ENCODE measurements around the gene GATB. TPM values are rescaled to one million over a fixed set of nuclear protein-coding genes. Genes with fewer than 3 reads are reported as not detected.

GATB gene
- total RNA-seq, 1 experiment from 2014 or later: 21.2 TPM

DNA sequence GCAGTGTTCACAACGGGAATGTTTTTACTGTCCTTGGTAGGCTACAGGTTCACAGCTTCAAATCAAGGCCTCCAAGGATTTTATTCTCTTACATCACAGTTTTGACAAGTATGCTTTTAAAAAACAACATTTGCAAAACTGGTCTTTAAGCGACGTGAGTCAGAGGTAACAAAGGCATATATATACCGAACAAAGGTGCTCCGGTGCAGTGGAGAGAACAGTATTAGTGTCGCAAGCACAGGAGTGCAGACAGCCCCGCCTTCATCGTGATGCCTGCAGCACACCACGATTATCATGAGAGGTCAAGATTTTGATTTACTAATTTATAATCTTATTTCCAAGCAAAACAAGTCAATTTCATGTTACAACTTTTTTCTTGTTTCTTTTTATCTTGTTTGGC is 90.8 kb downstream of the GATB start:
- no peak overlapping the region for H4K91ac ChIP-seq (ENCODE audit: insufficient read length, low read depth, low read length)
- H4K8ac ChIP-seq (replicated peaks; ENCODE audit: insufficient read length, low read depth, low read length): no peak overlapping the region
- no peak overlapping the region for H4K5ac ChIP-seq (ENCODE audit: insufficient read length, low read depth, low read length)
- H3T11ph ChIP-seq (ENCODE audit: low read length): no peak overlapping the region
- no peak overlapping the region for H3K4ac ChIP-seq (ENCODE audit: low read depth, low read length)
- Mint-ChIP-seq H3K4me3 (no peak overlapping the region), H3K27me3 (ENCODE audit: low read depth) (no peaks in the 10 kb centered on the region), H3K4me1 (peaks cover 19 to 22% of the 10 kb centered on the region in 2 experiments), H3K27ac (peak overlapping the region in 1 of 3 experiments; percentile 89; a peak in 1 of 7 replicates), H3K9me3 (no peaks in the 10 kb centered on the region), H3K36me3 (ENCODE audit: insufficient read depth in 1 of 3, low read depth in 3 of 3) (no peaks in the 10 kb centered on the region; a peak in 3 of 7 replicates)
- WGBS (ENCODE audit: extremely low coverage, insufficient read length, low lambda C conversion rate): no CpG with 5 or more reads among the region's 9 CpGs
- H3K56ac ChIP-seq (ENCODE audit: insufficient read length, low read depth, low read length): no peak overlapping the region
- H2AFZ ChIP-seq (ENCODE audit: low read length): no peak overlapping the region
- H3K4me1 ChIP-seq (ENCODE audit: insufficient read depth, low read length): no peaks in the 10 kb centered on the region
- DNase-seq: no peak
- no peaks in the 10 kb centered on the region for H3K79me1 ChIP-seq (ENCODE audit: insufficient read depth, low read depth, low read length, poor library complexity, severe bottlenecking)
- no peak overlapping the region for H2BK120ac ChIP-seq (ENCODE audit: low read depth, low read length, poor library complexity, severe bottlenecking)
- no peak overlapping the region for H2BK20ac ChIP-seq (ENCODE audit: low read depth, low read length, poor library complexity, severe bottlenecking)
- TF ChIP-seq, protein P1, sequence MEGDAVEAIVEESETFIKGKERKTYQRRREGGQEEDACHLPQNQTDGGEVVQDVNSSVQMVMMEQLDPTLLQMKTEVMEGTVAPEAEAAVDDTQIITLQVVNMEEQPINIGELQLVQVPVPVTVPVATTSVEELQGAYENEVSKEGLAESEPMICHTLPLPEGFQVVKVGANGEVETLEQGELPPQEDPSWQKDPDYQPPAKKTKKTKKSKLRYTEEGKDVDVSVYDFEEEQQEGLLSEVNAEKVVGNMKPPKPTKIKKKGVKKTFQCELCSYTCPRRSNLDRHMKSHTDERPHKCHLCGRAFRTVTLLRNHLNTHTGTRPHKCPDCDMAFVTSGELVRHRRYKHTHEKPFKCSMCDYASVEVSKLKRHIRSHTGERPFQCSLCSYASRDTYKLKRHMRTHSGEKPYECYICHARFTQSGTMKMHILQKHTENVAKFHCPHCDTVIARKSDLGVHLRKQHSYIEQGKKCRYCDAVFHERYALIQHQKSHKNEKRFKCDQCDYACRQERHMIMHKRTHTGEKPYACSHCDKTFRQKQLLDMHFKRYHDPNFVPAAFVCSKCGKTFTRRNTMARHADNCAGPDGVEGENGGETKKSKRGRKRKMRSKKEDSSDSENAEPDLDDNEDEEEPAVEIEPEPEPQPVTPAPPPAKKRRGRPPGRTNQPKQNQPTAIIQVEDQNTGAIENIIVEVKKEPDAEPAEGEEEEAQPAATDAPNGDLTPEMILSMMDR (conservative IDR thresholded peaks at IDR 0.05): no peak
- no peak overlapping the region for H2BK12ac ChIP-seq (ENCODE audit: insufficient read length, low read depth, low read length)
- no peaks in the 10 kb centered on the region for H3K27me3 ChIP-seq (ENCODE audit: insufficient read depth, low read length)
- no peak overlapping the region for H3K23ac ChIP-seq (ENCODE audit: insufficient read length, low read depth, low read length)
- H2BK5ac ChIP-seq (ENCODE audit: insufficient read length, low read length): no peak overlapping the region
- no peaks in the 10 kb centered on the region for H3K9me3 ChIP-seq (ENCODE audit: control insufficient read depth, low read depth, low read length)
- H3K27ac ChIP-seq (ENCODE audit: insufficient read length, low read depth, low read length): no peak overlapping the region
- no peak overlapping the region for H2AK5ac ChIP-seq (ENCODE audit: insufficient read length, low read length)
- H2BK15ac ChIP-seq (ENCODE audit: low read depth, low read length): no peak overlapping the region
- H3K18ac ChIP-seq (ENCODE audit: insufficient read length, low read depth, low read length): no peak overlapping the region
- no peaks in the 10 kb centered on the region for H4K20me1 ChIP-seq (ENCODE audit: control insufficient read depth, insufficient read depth, insufficient read length)
- H3K4me2 ChIP-seq (ENCODE audit: insufficient read depth, insufficient read length, low read length): no peak overlapping the region
- no peak overlapping the region for H3K14ac ChIP-seq (ENCODE audit: insufficient read depth, low read length)
- no peaks in the 10 kb centered on the region for H3K79me2 ChIP-seq (ENCODE audit: insufficient read depth, low read length)
- no peaks in the 10 kb centered on the region for H3K23me2 ChIP-seq (ENCODE audit: insufficient read length, low read depth, low read length, poor library complexity, severe bottlenecking)
- no peak overlapping the region for H3K9ac ChIP-seq (ENCODE audit: extremely low read depth, insufficient read length, low read length)

All from H9 (cell line).